H1 (cell line): ENCODE data around the gene ADGRL3. TPM values are rescaled to one million over a fixed set of nuclear protein-coding genes. Genes with fewer than 3 reads are reported as not detected.

Experiments used
- CTCF ChIA-PET: fragments of 300-600 bp; sonication (Branson Sonifier 250); formaldehyde crosslinking; loops from one replicate; lab custom pipeline; 2021; ENCODE audit not compliant: partially characterized antibody; lab: Charles Lee
- POLR2A ChIA-PET: fragments of 300-600 bp; sonication (Branson Sonifier 250); formaldehyde crosslinking; loops from one replicate; lab custom pipeline; 2021; ENCODE audit warnings: inconsistent platforms; ENCODE audit not compliant: partially characterized antibody; lab: Charles Lee
- DNase-seq, 2 experiments: peaks; one replicate each; pipeline versions ENCODE4 v3.0.0 to v3.0.0-alpha.2; 2010 to 2022; ENCODE audit warnings: low spot score in 2 of 2, low read depth in 1 of 2, mixed read lengths in 1 of 2
- FAIRE-seq: peaks from 2 replicates; lab custom pipeline; 2011; peaks lifted over from hg19 to GRCh38; lab: Jason Lieb, UNC
- H2AFZ ChIP-seq: 2 replicates; pipeline ENCODE4 v1.8.1; 2012; ENCODE audit warnings: low read length, inconsistent platforms
- H2AK5ac ChIP-seq: 2 replicates; pipeline ENCODE4 v1.6.1; 2013; ENCODE audit warnings: low read depth, low read length
- H2BK120ac ChIP-seq: replicated peaks from 2 replicates; pipeline ENCODE3; 2013; ENCODE audit warnings: low read depth, low read length, inconsistent platforms
- H2BK12ac ChIP-seq: 2 replicates; pipeline ENCODE4 v1.6.1; 2013; ENCODE audit warnings: low read depth, low read length
- H2BK15ac ChIP-seq: 2 replicates; pipeline ENCODE4 v1.6.1; 2013; ENCODE audit warnings: low read length
- H2BK20ac ChIP-seq: 2 replicates; pipeline ENCODE4 v1.6.1; 2013; ENCODE audit warnings: low read length
- H2BK5ac ChIP-seq: 2 replicates; pipeline ENCODE4 v1.6.1; 2013; ENCODE audit warnings: low read depth, low read length
- H3K14ac ChIP-seq: 2 replicates; pipeline ENCODE4 v1.6.1; 2013; ENCODE audit warnings: inconsistent platforms; ENCODE audit not compliant: insufficient read length
- H3K18ac ChIP-seq: 2 replicates; pipeline ENCODE4 v1.6.1; 2013; ENCODE audit warnings: low read length; ENCODE audit errors: extremely low read depth
- H3K23ac ChIP-seq: 2 replicates; pipeline ENCODE4 v1.6.1; 2013; ENCODE audit warnings: inconsistent platforms; ENCODE audit not compliant: insufficient read length
- H3K23me2 ChIP-seq: 2 replicates; pipeline ENCODE4 v1.6.1; 2013; ENCODE audit warnings: low read depth, low read length
- H3K27ac ChIP-seq: 2 replicates; pipeline ENCODE4 v1.6.1; 2011; ENCODE audit warnings: low read depth, low read length, inconsistent platforms
- H3K27me3 ChIP-seq, 4 experiments: replicated peaks in 1 of 4; 1 replicate in 1 of 4; 2 replicates in 3 of 4; pipeline versions ENCODE4 v1.6.1 to v1.8.1; 2011 to 2013; ENCODE audit warnings: low read length in 3 of 4, mild to moderate bottlenecking in 3 of 4, inconsistent platforms in 2 of 4, mixed read lengths in 2 of 4, moderate library complexity in 1 of 4; ENCODE audit not compliant: control insufficient read depth in 3 of 4, insufficient read depth in 3 of 4; ENCODE audit errors: extremely low read depth in 1 of 4
- H3K36me3 ChIP-seq, 4 experiments: 2 replicates each; pipeline versions ENCODE4 v1.6.1 to v1.8.1; 2011 to 2013; ENCODE audit warnings: mild to moderate bottlenecking in 4 of 4, low read length in 3 of 4, moderate library complexity in 2 of 4, control low read depth in 1 of 4, inconsistent platforms in 1 of 4; ENCODE audit not compliant: insufficient read depth in 4 of 4, control insufficient read depth in 2 of 4
- H3K4ac ChIP-seq: replicated peaks from 2 replicates; pipeline ENCODE3; 2013; ENCODE audit warnings: low read length, low read depth, mixed read lengths, inconsistent platforms; ENCODE audit not compliant: insufficient read length
- H3K4me1 ChIP-seq, 4 experiments: replicated peaks in 1 of 4; 1 replicate in 1 of 4; 2 replicates in 3 of 4; pipeline versions ENCODE4 v1.6.1 to v1.8.1; 2011 to 2013; ENCODE audit warnings: low read length in 3 of 4, inconsistent platforms in 2 of 4, mixed read lengths in 1 of 4; ENCODE audit not compliant: insufficient read depth in 4 of 4, control insufficient read depth in 3 of 4
- H3K4me2 ChIP-seq, 2 experiments: 2 replicates each; pipeline versions ENCODE4 v1.6.1 to v1.8.1; 2011 to 2013; ENCODE audit warnings: low read depth in 2 of 2, low read length in 2 of 2, control low read depth in 1 of 2, inconsistent platforms in 1 of 2, mild to moderate bottlenecking in 1 of 2; ENCODE audit not compliant: insufficient read depth in 1 of 2
- H3K4me3 ChIP-seq, 4 experiments: fragments of 200-600, 300-600 bp in 1 of 4; sonication (generic), shearing (Covaris generic), sonication (Bioruptor Twin) in 1 of 4; 2 replicates each; pipeline versions ENCODE4 v1.5.1 to v1.8.1; 2011 to 2016; ENCODE audit warnings: low read length in 4 of 4, low read depth in 3 of 4, control low read depth in 2 of 4, inconsistent platforms in 2 of 4, mild to moderate bottlenecking in 2 of 4, mixed read lengths in 1 of 4, moderate library complexity in 1 of 4; ENCODE audit not compliant: insufficient read depth in 2 of 4; ENCODE audit errors: extremely low read depth in 1 of 4
- H3K56ac ChIP-seq: replicated peaks from 2 replicates; pipeline ENCODE3; 2013; ENCODE audit warnings: low read depth, mild to moderate bottlenecking, mixed read lengths, low read length, inconsistent platforms; ENCODE audit not compliant: insufficient read length
- H3K79me1 ChIP-seq: 2 replicates; pipeline ENCODE4 v1.6.1; 2013; ENCODE audit warnings: low read depth, low read length, control low read depth
- H3K79me2 ChIP-seq, 2 experiments: 2 replicates each; pipeline versions ENCODE4 v1.6.1 to v1.8.1; 2012 to 2013; ENCODE audit warnings: low read length in 2 of 2, mild to moderate bottlenecking in 2 of 2, inconsistent platforms in 1 of 2; ENCODE audit not compliant: insufficient read depth in 2 of 2, control insufficient read depth in 1 of 2
- H3K9ac ChIP-seq, 4 experiments: replicated peaks in 1 of 4; 1 replicate in 1 of 4; 2 replicates in 3 of 4; pipeline versions ENCODE4 v1.6.1 to v1.8.1; 2011 to 2013; ENCODE audit warnings: low read depth in 3 of 4, low read length in 3 of 4, control low read depth in 2 of 4, mild to moderate bottlenecking in 2 of 4, moderate library complexity in 2 of 4, inconsistent platforms in 1 of 4; ENCODE audit errors: extremely low read depth in 1 of 4
- H3K9me3 ChIP-seq, 2 experiments: 2 replicates each; pipeline versions ENCODE4 v1.6.1 to v1.8.1; 2012 to 2013; ENCODE audit warnings: mild to moderate bottlenecking in 2 of 2, moderate library complexity in 2 of 2, control low read depth in 1 of 2, inconsistent platforms in 1 of 2, low read depth in 1 of 2, low read length in 1 of 2, mixed read lengths in 1 of 2; ENCODE audit not compliant: insufficient read depth in 2 of 2
- H4K20me1 ChIP-seq, 2 experiments: replicated peaks in 1 of 2; 2 replicates each; pipeline versions ENCODE3 to v1.8.1; 2011 to 2013; ENCODE audit warnings: inconsistent platforms in 2 of 2, low read length in 2 of 2, mild to moderate bottlenecking in 1 of 2; ENCODE audit not compliant: insufficient read depth in 2 of 2, control insufficient read depth in 1 of 2
- H4K5ac ChIP-seq: 2 replicates; pipeline ENCODE4 v1.6.1; 2013; ENCODE audit warnings: low read length, low read depth, mixed read lengths, inconsistent platforms; ENCODE audit not compliant: insufficient read length
- H4K8ac ChIP-seq: 2 replicates; pipeline ENCODE4 v1.8.0; 2013; ENCODE audit warnings: mild to moderate bottlenecking, moderate library complexity, low read length, inconsistent platforms; ENCODE audit not compliant: insufficient read depth; ENCODE audit errors: extremely low read depth
- H4K91ac ChIP-seq: replicated peaks from 2 replicates; pipeline ENCODE3; 2013; ENCODE audit warnings: low read length, mixed read lengths, inconsistent platforms; ENCODE audit not compliant: insufficient read length
- BRCA1 ChIP-seq: IDR thresholded peaks from 2 replicates; pipeline ENCODE4 v1.6.1; 2012; ENCODE audit warnings: low read depth, low read length, improper control_type of control experiment
- CBX8 ChIP-seq: fragments of 300-800, 300-1000 bp; sonication (generic); IDR thresholded peaks from 2 replicates; pipeline ENCODE4 v1.7.1; 2016; ENCODE audit warnings: low read depth, low read length, borderline replicate concordance
- CHD2 ChIP-seq: IDR thresholded peaks from 2 replicates; pipeline ENCODE4 v1.6.1; 2012; ENCODE audit warnings: low read length, improper control_type of control experiment
- JUN ChIP-seq: IDR thresholded peaks from 2 replicates; pipeline ENCODE4 v1.6.1; 2011; ENCODE audit warnings: low read depth, mild to moderate bottlenecking, improper control_type of control experiment, low read length
- KDM4A ChIP-seq: IDR thresholded peaks from one replicate; pipeline ENCODE4 v1.7.1; 2012; ENCODE audit warnings: low read depth, mild to moderate bottlenecking, moderate library complexity, low read length, inconsistent platforms; ENCODE audit not compliant: severe bottlenecking
- MAX ChIP-seq: IDR thresholded peaks from 2 replicates; pipeline ENCODE4 v1.6.1; 2012; ENCODE audit warnings: inconsistent platforms
- POU5F1 ChIP-seq: IDR thresholded peaks from 2 replicates; pipeline ENCODE4 v1.6.1; 2011; ENCODE audit warnings: low read depth, mild to moderate bottlenecking, low read length, moderate library complexity
- RNF2 ChIP-seq: fragments of 200-900, 300-1000 bp; sonication (generic); IDR thresholded peaks from 2 replicates; pipeline ENCODE4 v1.7.1; 2016; ENCODE audit warnings: borderline replicate concordance, low read depth, mild to moderate bottlenecking, antibody characterized with exemption, low read length; ENCODE audit not compliant: poor library complexity, severe bottlenecking; ENCODE audit errors: missing control alignments
- WGBS, 2 experiments: shearing (Covaris generic) in 1 of 2; methylation state at CpG; one replicate each; pipeline versions ENCODE4 v1.1.6 to v1.1.7; 2013 to 2015; ENCODE audit warnings: low lambda C conversion rate in 2 of 2, mixed read lengths in 2 of 2, inconsistent platforms in 1 of 2, low coverage in 1 of 2, missing lambda C conversion rate in 1 of 2; ENCODE audit not compliant: insufficient replicate concordance in 2 of 2, insufficient coverage in 1 of 2, insufficient read length in 1 of 2; ENCODE audit errors: extremely low coverage in 1 of 2, missing lambda C conversion rate in 1 of 2; 5-methylcytosine and 5-hydroxymethylcytosine counted together
- polyA plus RNA-seq, 7 experiments: library from polyadenylated mRNA; depleted of rRNA in 3 of 7; stranded (reverse) in 5 of 7; unstranded in 2 of 7; fragments of >200 nt in 5 of 7; fragments of 200-250 nt in 2 of 7; gene quantifications; 1 replicate in 5 of 7; 2 replicates in 1 of 7; 4 replicates in 1 of 7; pipeline versions ENCODE4 v1.2.1 to v1.2.3, GENCODE V29; 2011 to 2013; ENCODE audit warnings: missing spikeins in 2 of 7, mixed read lengths in 2 of 7
- total RNA-seq: library from RNA; stranded (reverse); fragmentation: NEBNext Ultra II Directional; extraction: Animal tissue kit (Norgen Biotek cat#: 25700); gene quantifications from 2 replicates; pipeline ENCODE4 v1.2.1, GENCODE V29; 2021

Gene ADGRL3
- total and polyA plus RNA-seq, 2 of the 8 experiments (the other 6 are each of a cell fraction or from before 2014, with no cell fraction given): 6.6 to 13.0 TPM

GRCh38 chr4:62030958-62031357, 830.8 kb downstream of the ADGRL3 start:
- H3K4ac ChIP-seq: no peak overlapping the region
- H3K23me2 ChIP-seq: no peaks in the 10 kb centered on the region
- no peak overlapping the region for H3K23ac ChIP-seq
- H2BK12ac ChIP-seq: no peak overlapping the region
- no peak overlapping the region for H2BK5ac ChIP-seq
- CTCF ChIA-PET: no interaction called here
- no peak overlapping the region for H4K5ac ChIP-seq
- POLR2A ChIA-PET: no interaction called here
- no peak overlapping the region for H3K4me2 ChIP-seq
- H3K27ac ChIP-seq: no peak overlapping the region
- H3K14ac ChIP-seq: no peak overlapping the region
- no peak overlapping the region for H2BK120ac ChIP-seq
- no peaks in the 10 kb centered on the region for H3K9me3 ChIP-seq
- peaks cover 0 to 1% (median 0%) of the 10 kb centered on the region in 4 experiments; a peak in 1 of 7 replicates for H3K27me3 ChIP-seq
- H3K18ac ChIP-seq: no peak overlapping the region
- no peak for DNase-seq
- no peak for FAIRE-seq
- H2BK20ac ChIP-seq: no peak overlapping the region
- no peak overlapping the region for H3K9ac ChIP-seq
- no peak overlapping the region for H4K91ac ChIP-seq
- no peak overlapping the region for H2BK15ac ChIP-seq
- WGBS, 2 experiments: 78% methylated on average over 2 of the region's 2 CpGs; no CpG with 5 or more reads in 1 of the 2 experiments
- H3K4me3 ChIP-seq: no peak overlapping the region
- H3K36me3 ChIP-seq: no peaks in the 10 kb centered on the region
- no peaks in the 10 kb centered on the region for H3K79me1 ChIP-seq
- H3K79me2 ChIP-seq: no peaks in the 10 kb centered on the region
- no peaks in the 10 kb centered on the region for H3K4me1 ChIP-seq
- no peak overlapping the region for H2AK5ac ChIP-seq
- no peaks in the 10 kb centered on the region for H4K20me1 ChIP-seq
- no peak overlapping the region for H2AFZ ChIP-seq
- no peak overlapping the region for H3K56ac ChIP-seq
- TF ChIP-seq JUN: no peak
- TF ChIP-seq CHD2: no peak
- TF ChIP-seq MAX: no peak
- TF ChIP-seq CBX8: no peak
- TF ChIP-seq BRCA1: no peak
- no peak for TF ChIP-seq RNF2
- no peak for TF ChIP-seq POU5F1
- TF ChIP-seq KDM4A: no peak
- H4K8ac ChIP-seq: no peak overlapping the region
